SW 1271 (cell line): Measurements from ENCODE around the gene MCFD2.

Experiments used
- DNase-seq, 2 experiments: peaks; one replicate each; lab custom pipeline; 2025; lab: John Stamatoyannopoulos, UW

MCFD2 gene

GRCh38 chr2:46915281-46915810, at the start of gene MCFD2:
TSS of gene MCFD2 (minus strand) at chr2:46915806. CDS start at chr2:46909171, 6,635 bp downstream.
- no peak for DNase-seq

GRCh38 chr2:46964835-46965560, 49.4 kb upstream of the MCFD2 start:
- peak in 1 of 2 experiments; percentile 34 for DNase-seq

GRCh38 chr2:46963941-46964673, 48.5 kb upstream of the MCFD2 start:
- no peak for DNase-seq

GRCh38 chr2:46963210-46963609, 47.6 kb upstream of the MCFD2 start:
- no peak for DNase-seq

GRCh38 chr2:46962751-46963150, 47.1 kb upstream of the MCFD2 start:
- no peak for DNase-seq

- DNase-seq, result no peak
Measured at GRCh38 chr2:46960618-46961017, 45.0 kb upstream of the MCFD2 start.

- DNase-seq, result no peak
Measured at GRCh38 chr2:46958431-46959017, 42.9 kb upstream of the MCFD2 start.

- DNase-seq, result no peak
Measured at GRCh38 chr2:46956981-46957531, 41.5 kb upstream of the MCFD2 start.

- DNase-seq, result no peak
Measured at GRCh38 chr2:46955764-46956163, 40.2 kb upstream of the MCFD2 start.

GRCh38 chr2:46954951-46955571, 39.5 kb upstream of the MCFD2 start:
- peak; percentile 51 to 68 for DNase-seq

- DNase-seq, result no peak
Measured at GRCh38 chr2:46952171-46952570, 36.6 kb upstream of the MCFD2 start.

- no peak for DNase-seq
Measured at GRCh38 chr2:46951290-46952064, 35.9 kb upstream of the MCFD2 start.

- DNase-seq, result no peak
Measured at GRCh38 chr2:46950314-46950713, 34.7 kb upstream of the MCFD2 start.

GRCh38 chr2:46947841-46948240, 32.2 kb upstream of the MCFD2 start:
- DNase-seq, result no peak

GRCh38 chr2:46945671-46946070, 30.1 kb upstream of the MCFD2 start:
- no peak for DNase-seq

GRCh38 chr2:46943881-46944798, 28.5 kb upstream of the MCFD2 start:
- no peak for DNase-seq

- no peak for DNase-seq
Measured at GRCh38 chr2:46942891-46943626, 27.5 kb upstream of the MCFD2 start.

GRCh38 chr2:46942143-46942526, 26.5 kb upstream of the MCFD2 start:
- no peak for DNase-seq

GRCh38 chr2:46939626-46940359, 24.2 kb upstream of the MCFD2 start:
- no peak for DNase-seq
